Measurements from ENCODE around the gene HACL1.

- TF ChIP-seq CTCF (conservative IDR thresholded peaks at IDR 0.05; ENCODE audit: low read depth, low read length) (no peak), EZH2 (IDR thresholded peaks at IDR 0.05; ENCODE audit: borderline replicate concordance, low read depth, low read length, poor library complexity, severe bottlenecking) (no peak)
Observed at GRCh38 chr3:15572138-15572537, 29.2 kb downstream of the HACL1 start.
